Measurements from ENCODE around the gene CDADC1.
"Not testable (repeated sequence)": the region's sequence is repeated elsewhere in the genome, so short reads cannot be mapped to it uniquely, and the experiment has no call there.

The CDADC1 gene

DNA sequence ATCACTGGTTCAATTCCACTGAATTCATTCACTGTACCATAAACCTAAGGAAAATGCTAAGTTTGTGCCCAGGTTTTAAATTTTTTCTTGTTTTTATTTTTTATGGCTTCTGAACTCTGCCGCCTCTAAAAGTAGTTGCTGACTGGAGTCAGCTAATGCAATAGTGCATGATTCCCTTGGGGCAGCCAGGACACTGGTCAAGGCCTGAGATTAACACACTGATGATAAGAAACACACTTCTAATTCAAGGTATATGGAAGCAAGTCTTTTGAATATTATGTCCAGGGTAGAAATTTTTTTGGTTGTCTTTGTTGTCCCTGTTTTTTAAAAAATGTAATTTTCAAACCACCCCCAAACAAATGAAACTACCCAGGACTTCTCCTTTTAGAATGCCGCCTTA is 72.2 kb downstream of the CDADC1 start:
- no peak for DNase-seq

DNA sequence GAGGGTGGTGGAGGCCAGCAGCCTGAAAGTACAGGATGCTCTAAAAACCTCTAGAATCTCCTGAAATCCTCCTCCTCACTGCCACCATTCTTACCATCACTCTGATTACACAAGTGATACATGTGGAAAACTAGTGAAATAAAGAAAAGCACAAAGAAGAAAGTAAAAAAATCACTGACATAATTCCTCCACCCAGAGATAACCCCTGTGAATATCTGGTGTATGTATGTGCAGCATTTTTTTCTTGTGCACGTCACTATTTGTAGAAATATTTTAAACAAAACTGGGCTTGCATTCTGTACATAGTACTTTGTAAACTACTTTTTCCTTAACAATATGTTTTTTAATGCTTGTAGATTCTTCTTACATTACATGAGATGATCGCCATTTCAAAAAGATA is 73.2 kb downstream of the CDADC1 start:
- DNase-seq: no peak

DNA sequence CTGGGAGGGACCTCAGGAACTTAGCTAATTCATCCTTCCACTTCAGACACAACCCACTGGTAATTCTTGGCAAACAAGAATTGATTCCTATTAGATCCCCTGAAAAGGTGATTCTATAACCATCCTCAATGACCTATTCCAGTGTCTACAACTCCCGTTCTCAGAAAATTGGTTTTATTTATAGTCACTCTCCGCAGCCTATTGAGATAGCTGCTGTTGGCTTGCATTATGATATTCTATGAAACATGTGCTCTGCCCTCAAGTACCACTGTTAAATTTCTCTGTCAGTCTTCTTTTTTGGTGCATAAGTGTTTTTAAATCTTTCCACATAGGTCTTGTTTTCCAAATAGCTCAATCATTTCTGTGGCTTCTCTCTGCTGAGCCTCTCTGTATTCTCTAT is 75.0 kb downstream of the CDADC1 start:
- DNase-seq: no peak

DNA sequence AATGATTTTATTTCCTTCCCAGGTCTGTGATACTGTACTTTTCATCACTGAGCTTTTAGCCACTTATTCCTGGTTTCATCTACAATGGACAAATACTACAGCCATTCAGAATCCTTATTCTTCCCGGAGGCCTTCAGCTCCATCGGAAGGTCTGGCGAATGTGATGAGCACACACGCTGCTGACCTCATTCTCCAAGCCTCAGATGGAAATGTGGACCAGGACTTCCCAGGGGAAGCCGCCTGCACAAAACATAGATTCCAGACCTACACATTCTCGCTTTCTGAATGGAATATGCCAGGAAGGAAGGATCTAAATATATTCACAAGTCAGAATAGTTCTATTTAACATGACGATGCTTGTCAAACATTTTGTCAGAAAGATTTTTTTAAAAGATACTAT is 75.6 kb downstream of the CDADC1 start:
- DNase-seq: no peak

DNA sequence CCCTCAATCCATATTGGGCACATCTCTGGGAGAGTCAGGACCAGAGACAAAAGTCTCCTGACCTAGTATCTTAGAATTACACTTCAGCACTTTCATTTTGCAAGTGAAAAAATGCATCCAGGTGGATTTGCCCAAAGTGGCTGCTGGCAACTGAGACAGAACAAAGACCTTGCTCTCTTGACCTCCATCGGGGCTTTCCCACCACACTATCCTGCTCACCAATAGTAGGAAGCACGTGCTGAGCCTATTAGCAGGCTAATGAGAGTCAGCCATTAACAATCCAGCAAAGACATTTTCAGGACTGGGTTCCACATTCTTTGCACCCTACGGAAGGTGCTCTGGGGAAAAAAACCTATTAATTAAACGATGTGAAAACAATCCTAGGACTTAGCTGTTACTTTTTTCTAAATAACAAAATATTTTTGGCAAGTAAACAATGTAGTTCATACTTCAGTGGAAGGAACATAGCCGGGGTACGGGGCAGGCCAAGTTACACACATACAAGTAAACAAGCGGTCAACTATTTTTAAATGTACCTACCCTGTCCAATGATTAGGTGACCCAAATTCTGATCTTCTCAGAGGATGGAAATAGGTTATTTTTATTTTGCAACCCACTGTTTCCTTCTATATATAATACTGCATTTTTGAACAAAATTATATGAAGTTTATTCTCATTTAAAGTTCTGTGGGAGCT is 78.6 kb downstream of the CDADC1 start:
- no peak for DNase-seq

DNA sequence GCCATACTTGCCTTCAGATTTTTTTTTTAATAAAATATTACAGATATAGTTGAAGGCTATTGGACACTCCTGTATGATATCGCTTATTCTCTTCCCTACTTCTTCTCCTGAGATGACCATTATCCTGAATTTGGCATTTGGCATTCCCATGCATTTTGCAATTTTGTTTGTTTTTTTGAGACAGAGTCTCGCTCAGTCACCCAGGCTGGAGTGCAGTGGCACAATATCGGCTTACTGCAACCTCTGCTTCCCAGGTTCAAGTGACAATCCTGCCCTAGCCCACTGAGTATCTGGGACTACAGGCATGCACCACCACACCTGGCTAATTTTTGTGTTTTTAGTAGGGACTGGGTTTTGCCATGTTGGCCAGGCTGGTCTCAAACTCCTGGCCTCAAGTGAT is 79.4 kb downstream of the CDADC1 start:
- not testable (repeated sequence) for DNase-seq

DNA sequence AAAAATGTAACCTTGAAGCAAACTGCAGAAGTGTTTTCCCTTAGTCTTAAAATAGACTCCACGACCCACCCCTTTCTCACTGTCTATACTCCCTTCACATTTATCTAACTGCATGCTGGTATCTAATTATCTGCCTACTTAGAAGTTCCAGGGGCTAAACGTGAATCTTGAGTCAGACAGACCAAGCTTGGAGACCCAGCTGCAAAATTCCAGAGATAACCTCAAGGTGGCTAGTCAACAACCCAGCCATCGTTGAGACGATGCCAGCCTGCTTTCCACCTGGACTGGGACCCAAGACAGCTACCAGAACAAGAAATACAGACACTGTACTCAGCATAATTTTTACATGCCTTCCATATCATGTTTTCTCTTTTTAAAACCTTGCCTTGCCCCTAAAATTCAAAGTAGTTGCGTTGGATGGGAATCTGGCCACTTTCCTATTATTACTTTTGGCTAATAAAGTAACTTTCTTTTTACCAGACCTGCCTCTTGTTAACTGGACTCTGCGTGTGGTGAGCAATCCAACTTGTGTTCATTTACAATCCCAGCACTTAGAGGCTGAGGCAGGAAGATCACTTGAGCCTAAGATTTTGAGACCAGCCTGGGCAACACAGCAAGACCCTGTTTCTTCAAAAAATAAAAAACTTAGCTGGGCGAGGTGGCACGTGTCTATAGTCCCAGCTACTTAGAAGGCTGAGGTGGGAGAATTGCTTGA is 82.3 kb downstream of the CDADC1 start:
- DNase-seq: no peak

DNA sequence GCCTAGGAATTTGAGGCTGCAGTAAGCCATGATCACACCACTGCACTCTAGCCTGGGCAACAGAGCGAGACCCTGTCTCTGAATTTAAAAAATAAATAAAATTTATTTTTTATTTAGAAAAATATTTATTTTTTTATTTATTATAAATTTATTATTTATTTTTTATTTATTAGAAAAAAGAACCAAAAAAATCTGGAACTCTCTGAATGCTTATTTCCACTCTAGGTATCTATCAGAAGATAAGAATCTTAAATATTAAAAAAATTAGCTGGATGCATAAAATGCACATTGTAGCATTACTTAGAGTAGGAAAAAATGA is 82.8 kb downstream of the CDADC1 start:
- no peak for DNase-seq

DNA sequence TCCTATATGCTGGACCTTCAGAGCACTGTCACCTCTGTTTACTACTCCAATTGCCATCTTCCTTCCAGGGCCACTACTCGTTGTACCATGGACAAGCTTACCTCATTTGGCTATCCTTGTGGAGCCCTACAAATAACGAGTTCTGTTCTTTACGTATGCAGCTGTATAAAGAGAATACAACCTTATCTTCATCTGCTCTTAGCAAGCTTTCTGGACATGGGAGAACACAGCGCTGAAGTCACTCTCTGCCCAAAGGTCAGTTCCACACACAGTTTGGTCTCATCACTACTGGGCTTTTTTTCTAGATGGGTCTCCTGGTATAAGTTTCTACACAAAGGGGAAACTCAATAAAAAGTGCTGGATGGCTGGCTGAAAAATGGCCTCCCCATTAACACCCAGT is 88.9 kb downstream of the CDADC1 start:
- no peak for DNase-seq

DNA sequence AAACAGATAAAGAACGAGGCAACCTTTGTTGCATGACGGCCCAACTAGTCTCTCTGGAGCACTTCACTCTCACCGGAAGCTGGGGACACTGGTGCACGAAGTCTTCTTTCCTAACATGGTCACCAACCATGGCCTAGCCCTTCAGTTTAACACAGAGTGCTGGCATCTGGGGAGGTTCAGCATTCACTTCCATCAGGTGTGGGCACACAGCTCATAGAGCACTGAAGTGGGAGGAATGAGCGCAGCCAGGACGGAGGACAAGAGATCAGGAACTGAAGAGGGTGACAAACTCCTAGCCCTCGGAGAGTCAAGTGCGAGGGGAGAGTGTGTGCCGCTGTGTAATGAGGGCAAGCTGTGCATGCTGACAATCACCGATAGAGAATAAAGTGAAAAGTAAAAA is 92.4 kb downstream of the CDADC1 start:
- no peak for DNase-seq

DNA sequence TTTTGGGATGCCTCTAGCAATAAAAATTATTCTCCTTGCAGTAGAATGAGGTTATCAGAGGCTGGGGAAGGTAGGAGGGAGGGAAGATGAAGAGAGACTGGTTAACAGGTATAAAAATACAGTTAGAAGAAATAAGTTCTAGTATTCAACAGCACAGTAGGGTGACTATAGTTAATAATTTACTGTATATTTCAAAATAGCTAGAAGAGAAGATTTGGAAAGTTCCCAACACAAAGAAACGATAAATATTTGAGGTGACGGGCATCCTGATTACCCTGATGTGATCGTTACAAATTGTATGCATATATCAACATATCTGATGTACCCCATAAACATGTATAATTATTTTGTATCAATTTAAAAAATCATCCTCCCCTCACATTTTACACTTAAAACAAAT is 93.8 kb downstream of the CDADC1 start:
- no peak for DNase-seq

DNA sequence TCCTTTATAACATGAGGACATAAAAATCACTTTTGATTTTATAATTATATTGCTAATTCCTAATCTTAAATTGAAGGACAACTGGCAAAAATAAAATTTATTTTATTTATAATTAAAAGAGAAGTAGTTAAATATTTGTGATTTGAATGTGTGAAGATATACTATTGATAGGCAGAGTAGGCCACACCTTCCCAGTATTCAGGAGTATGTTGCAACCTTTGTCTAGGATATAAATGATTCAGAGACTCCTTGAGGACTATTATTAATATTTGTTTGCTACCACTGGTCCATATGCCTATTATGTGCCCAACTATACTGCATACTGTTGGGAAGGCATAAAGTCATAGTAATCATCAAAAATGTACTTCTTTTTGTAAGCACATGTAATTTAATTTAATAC is 94.2 kb downstream of the CDADC1 start:
- DNase-seq: no peak

DNA sequence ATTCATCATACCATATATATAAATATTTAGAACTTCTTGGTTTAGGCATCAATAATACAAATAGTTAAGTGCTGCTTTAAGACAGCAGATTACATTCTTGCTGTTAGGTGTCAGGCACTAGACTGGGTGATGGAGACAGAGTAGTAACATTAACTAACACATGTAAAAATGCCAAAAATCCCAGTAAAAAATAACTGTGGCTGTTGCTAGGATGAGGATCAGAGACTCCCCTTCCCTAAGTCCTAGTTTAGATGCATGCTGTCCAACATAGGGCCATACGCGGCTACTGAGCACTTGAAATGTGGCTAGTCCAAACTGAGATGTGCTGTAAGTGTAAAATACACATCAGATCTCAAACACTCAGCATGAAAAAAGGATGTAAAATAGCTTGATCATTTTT is 94.7 kb downstream of the CDADC1 start:
- no peak for DNase-seq
